Calu3 (cell line): ENCODE results near the gene MAP3K15. TPM values are rescaled to one million over a fixed set of nuclear protein-coding genes. Genes with fewer than 3 reads are reported as not detected.

ENCODE experiments used
- BruUV-seq: library from RNA; stranded (reverse); fragments of 400-500 nt; replicated peaks from 2 replicates; lab custom pipeline; 2021; lab: Mats Ljungman, UMichigan
- CTCF ChIA-PET: fragments of 300-600 bp; sonication (Branson Sonifier 250); formaldehyde crosslinking; loops from one replicate; lab custom pipeline; 2022; ENCODE audit warnings: antibody characterized with exemption; lab: Charles Lee
- DNase-seq: peaks from one replicate; pipeline ENCODE4 v3.0.0; 2022
- H3K27ac Mint-ChIP-seq: one replicate; pipeline ENCODE4 v1.8.0; 2022; ENCODE audit warnings: mixed read lengths; ENCODE audit not compliant: unreplicated experiment
- H3K27me3 Mint-ChIP-seq: one replicate; pipeline ENCODE4 v1.8.0; 2022; ENCODE audit warnings: mixed read lengths; ENCODE audit not compliant: unreplicated experiment
- H3K36me3 Mint-ChIP-seq: one replicate; pipeline ENCODE4 v1.8.0; 2022; ENCODE audit warnings: mild to moderate bottlenecking, moderate library complexity, mixed read lengths; ENCODE audit not compliant: insufficient read depth, unreplicated experiment
- H3K4me1 Mint-ChIP-seq: one replicate; pipeline ENCODE4 v1.8.0; 2022; ENCODE audit warnings: mild to moderate bottlenecking, low read depth, mixed read lengths; ENCODE audit not compliant: unreplicated experiment
- H3K4me3 Mint-ChIP-seq: one replicate; pipeline ENCODE4 v1.8.0; 2022; ENCODE audit warnings: mild to moderate bottlenecking, low read depth, moderate library complexity, mixed read lengths; ENCODE audit not compliant: unreplicated experiment
- H3K9me3 Mint-ChIP-seq: one replicate; pipeline ENCODE4 v1.8.0; 2022; ENCODE audit warnings: low read depth, mixed read lengths; ENCODE audit not compliant: unreplicated experiment
- CTCF ChIP-seq: fragments of 200-600 bp; IDR thresholded peaks from one replicate; pipeline ENCODE4 v1.8.0; 2022; ENCODE audit warnings: antibody characterized with exemption; ENCODE audit not compliant: unreplicated experiment
- intact Hi-C: fragments of 100-400 bp; cut with micrococcal nuclease; formaldehyde crosslinking; loops from one replicate; pipeline ENCODE4 v1.10.0; 2022; ENCODE audit not compliant: unreplicated experiment
- total RNA-seq: library from RNA; stranded (reverse); gene quantifications from 2 replicates; pipeline ENCODE4 v1.2.3, GENCODE V29; 2022

Gene MAP3K15
- total RNA-seq, 1 experiment from 2014 or later, result 4.8 TPM

- Mint-ChIP-seq H3K36me3 (peaks cover 7% of the 10 kb centered on the region), H3K4me1 (peaks cover 9% of the 10 kb centered on the region), H3K27me3 (no peaks in the 10 kb centered on the region), H3K27ac (no peak overlapping the region), H3K9me3 (no peaks in the 10 kb centered on the region), H3K4me3 (peak overlapping the region; percentile 45)
- peak; percentile 58 for TF ChIP-seq CTCF
- peak; percentile 77 for DNase-seq
- intact Hi-C loops, result loop anchor here (2.0 to 10.0 kb wide), 2 partner anchors 163 to 513 kb away; partner anchors contain the start of gene SH3KBP1
- no TSS peak for BruUV-seq
- CTCF ChIA-PET, result interaction anchor here (1.0 to 1.8 kb wide), 6 partner anchors 11 to 695 kb away, joined by 3 to 9 read pairs (median 4); no protein-coding TSS in a partner anchor
Observed at GRCh38 chrX:19372170-19372546, 143.2 kb downstream of the MAP3K15 start.

- Mint-ChIP-seq H3K27ac (no peak overlapping the region), H3K4me1 (peaks cover 9% of the 10 kb centered on the region), H3K4me3 (no peak overlapping the region), H3K36me3 (peaks cover 11% of the 10 kb centered on the region), H3K27me3 (no peaks in the 10 kb centered on the region), H3K9me3 (no peaks in the 10 kb centered on the region)
- DNase-seq, result no peak
- CTCF ChIA-PET, result no interaction called here
- intact Hi-C loops, result loop anchor here (10.0 kb wide), 1 partner anchor 515 kb away; the partner anchor contains the start of gene SH3KBP1
- no peak for TF ChIP-seq CTCF
- no TSS peak for BruUV-seq
Observed at GRCh38 chrX:19370061-19370460, 145.2 kb downstream of the MAP3K15 start.

GRCh38 chrX:19368576-19368975 lies 146.7 kb downstream of the MAP3K15 start:
- H3K27me3 Mint-ChIP-seq, result no peaks in the 10 kb centered on the region
- BruUV-seq, result no TSS peak
- H3K4me1 Mint-ChIP-seq, result peaks cover 9% of the 10 kb centered on the region
- H3K4me3 Mint-ChIP-seq, result no peak overlapping the region
- H3K36me3 Mint-ChIP-seq, result peaks cover 11% of the 10 kb centered on the region
- CTCF ChIA-PET, result no interaction called here
- H3K9me3 Mint-ChIP-seq, result no peaks in the 10 kb centered on the region
- intact Hi-C loops, result no loop called here
- H3K27ac Mint-ChIP-seq, result no peak overlapping the region
- DNase-seq, result no peak
- TF ChIP-seq CTCF, result no peak

GRCh38 chrX:19361701-19362100 lies 153.6 kb downstream of the MAP3K15 start:
- no TSS peak for BruUV-seq
- CTCF ChIA-PET, result no interaction called here

More at GRCh38 chrX:19361701-19362100, 153.6 kb downstream of the MAP3K15 start:
- Mint-ChIP-seq H3K36me3 (peaks cover 4% of the 10 kb centered on the region), H3K4me3 (no peak overlapping the region), H3K27me3 (no peaks in the 10 kb centered on the region), H3K9me3 (no peaks in the 10 kb centered on the region), H3K27ac (no peak overlapping the region), H3K4me1 (no peaks in the 10 kb centered on the region)
- TF ChIP-seq CTCF, result no peak
- intact Hi-C loops, result no loop called here
- DNase-seq, result no peak
